HG03432 (cell line): ENCODE measurements around the gene PIWIL4.
"Not testable (repeated sequence)": the region's sequence is repeated elsewhere in the genome, so short reads cannot be mapped to it uniquely, and the experiment has no call there.

Experiments
- ATAC-seq: cut with Tn5 transposase; IDR thresholded peaks from one replicate; pipeline ENCODE4 v1.9.1; 2021; ENCODE audit warnings: mild to moderate bottlenecking, moderate library complexity; ENCODE audit not compliant: unreplicated experiment

Gene PIWIL4

DNA sequence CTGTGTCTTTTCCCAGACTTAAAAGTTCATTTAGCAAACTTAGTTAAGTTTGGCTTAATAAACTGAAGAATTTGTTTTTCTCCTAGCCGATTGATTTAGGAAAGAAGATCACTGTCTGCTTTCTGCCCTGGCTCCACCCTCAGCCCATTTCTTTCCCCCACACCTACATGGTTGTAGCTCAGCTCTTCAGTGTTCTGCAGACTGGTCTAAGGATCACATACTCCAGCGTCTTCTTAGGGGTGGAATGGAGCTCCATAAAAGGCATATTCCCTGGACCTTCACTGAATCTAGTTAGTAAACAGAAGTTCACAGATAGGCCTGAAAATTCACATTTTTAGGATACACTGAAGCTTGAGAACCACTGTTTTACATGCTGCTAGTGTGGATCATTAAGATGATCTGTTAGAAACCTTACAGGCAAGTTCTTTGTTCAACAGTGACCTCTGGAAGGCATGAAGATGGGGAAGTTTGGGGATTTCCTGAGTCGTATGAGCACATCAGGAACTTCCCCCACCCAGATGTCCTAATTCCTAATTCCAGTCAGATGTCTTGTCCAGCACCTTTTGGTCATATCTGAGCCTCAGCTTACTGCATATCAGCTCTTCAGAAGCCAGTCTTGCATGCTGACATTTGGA, 16.8 kb downstream of the PIWIL4 start:
- peak; percentile 61 for ATAC-seq

DNA sequence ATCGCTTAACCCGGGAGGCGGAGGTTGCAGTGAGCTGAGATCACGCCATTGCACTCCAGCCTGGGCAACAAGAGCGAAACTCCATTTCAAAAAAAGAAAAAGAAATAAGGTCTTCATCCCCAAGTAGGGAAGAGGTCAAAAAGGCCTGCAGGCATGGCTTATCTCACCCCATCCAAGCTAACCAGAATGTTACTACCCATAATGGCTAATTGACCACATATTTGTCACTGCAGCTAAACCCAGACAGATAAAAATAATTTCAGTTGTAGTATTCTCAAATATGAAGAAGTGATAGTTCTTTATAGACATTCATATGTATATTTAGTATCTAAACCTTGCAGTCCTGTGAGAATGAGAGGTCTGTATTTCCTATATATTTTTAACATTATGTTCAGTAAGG, 17.8 kb downstream of the PIWIL4 start:
- no peak for ATAC-seq

DNA sequence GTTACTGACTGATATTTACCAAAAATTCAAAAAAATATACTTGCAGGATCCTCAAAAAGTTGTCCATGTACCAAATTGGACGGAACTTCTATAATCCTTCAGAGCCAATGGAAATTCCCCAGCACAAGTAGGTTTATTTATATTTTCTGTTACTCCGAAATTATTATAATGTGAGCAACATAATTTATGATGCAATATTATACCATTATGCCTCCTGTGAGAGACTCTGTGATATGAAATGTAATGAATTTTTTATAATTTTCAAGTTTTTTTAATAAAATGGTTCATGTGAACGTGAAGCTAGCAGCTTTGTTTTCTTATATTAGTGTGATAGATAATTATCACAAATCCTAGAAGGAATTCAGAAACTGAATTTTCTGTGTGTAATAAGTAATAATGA, 18.2 kb downstream of the PIWIL4 start:
- no peak for ATAC-seq

DNA sequence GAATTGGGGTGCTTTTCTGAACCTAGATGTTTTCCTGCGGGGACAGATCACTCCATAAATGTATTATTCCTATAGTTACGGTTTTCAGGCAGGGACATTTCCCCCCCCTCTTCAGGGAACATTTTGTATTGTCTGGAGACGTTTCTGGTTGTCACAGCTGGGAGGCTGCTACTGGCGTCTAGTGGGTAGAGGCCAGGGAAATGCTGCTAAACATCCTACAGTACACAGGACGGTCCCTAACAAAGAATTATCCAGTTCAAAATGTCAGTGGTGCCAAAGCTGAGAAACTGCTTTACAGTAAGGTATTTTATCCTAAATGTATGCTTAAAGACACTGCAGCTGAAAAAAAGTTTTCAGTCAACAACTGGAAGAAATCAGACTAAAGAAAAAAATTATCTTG, 19.4 kb downstream of the PIWIL4 start:
- no peak for ATAC-seq

DNA sequence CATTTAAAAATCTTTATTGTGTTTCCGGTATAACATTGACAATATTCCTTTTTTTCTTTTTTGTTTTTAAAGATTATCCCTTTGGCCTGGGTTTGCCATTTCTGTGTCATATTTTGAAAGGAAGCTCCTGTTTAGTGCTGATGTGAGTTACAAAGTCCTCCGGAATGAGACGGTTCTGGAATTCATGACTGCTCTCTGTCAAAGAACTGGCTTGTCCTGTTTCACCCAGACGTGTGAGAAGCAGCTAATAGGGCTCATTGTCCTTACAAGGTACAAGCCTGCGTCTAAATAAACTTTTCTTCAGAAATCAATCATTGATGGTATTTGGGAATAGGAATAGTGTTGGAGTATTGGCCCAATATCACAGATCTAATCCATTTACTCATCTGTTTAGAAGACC, 19.8 kb downstream of the PIWIL4 start:
- ATAC-seq: no peak

DNA sequence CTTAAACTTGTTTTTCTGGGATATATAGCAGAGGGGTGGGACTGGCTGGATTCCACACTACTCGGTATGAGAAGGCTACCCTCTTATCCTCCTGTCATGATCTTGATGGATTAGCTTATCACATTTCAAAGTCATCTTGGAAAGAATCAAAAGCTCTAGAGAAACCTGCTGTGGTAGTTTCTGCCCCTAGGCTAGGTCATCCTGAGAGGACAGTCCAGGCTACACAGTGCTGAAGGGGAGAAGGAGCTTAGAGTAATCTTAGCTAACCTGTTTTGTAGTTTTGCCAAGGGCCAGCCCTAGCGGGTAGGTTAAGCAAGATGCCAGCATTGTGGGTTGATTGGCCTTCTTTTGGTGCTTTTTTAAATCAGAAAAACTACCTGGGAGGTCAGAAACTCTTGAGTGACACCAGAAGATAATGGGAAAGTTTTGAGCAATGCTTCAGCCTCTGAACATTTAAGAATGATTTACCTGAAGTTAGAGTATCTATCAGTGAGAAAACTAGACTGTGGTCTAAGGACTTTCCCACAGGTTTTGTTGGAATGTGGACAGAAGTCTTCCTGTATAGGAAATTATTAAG, 21.3 kb downstream of the PIWIL4 start:
- no peak for ATAC-seq

DNA sequence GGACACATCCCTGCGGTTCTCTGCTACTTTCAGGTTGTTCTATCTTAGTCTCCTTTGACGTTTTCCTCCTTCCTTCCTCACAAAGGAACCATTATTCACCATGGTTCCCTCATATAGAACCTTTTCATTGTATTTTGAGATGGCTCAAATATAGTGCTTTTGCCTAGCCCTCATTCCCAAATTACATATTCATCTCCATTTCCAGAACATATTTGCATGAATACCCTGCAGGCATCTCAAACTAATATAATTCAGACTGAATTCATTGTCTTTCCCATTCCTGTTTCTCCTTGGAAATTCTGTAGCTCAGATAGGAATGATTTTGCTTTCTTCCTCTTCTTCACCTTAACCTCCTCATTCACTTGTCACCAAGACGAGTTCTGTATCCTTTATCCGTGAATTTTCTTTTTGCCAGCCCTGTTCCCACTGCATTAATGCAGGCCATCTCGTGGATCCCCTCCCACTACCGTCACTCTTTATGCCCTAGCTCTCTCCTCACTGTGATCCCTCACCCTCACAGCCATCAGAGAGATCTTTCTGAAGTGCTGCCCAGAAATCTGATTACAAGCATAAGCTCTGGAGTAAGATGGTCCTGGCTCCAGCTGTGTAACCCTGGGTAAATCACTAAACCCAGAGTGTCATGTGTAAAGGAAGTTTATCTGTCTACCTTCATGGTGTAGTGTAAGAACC, 23.3 kb downstream of the PIWIL4 start:
- ATAC-seq: no peak

DNA sequence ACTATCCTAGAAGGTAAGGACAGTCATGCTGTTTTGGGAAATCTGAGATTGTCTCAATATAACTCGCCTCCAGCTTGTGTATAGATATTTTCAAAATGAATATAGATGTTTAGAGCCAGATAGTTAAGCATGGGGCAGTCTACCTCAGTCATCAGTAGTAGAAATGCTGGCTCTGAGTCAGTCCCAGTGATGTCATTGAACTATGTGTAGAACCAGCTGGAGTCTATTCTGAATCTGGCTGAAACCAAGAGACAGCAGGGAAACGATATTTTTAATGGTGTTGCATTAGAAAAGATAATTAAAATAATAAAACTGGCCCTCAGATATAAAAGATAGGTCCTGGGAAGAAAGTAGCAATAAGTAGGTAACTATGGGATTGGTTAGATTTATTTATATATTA, 25.9 kb downstream of the PIWIL4 start:
- peak; percentile 82 for ATAC-seq

DNA sequence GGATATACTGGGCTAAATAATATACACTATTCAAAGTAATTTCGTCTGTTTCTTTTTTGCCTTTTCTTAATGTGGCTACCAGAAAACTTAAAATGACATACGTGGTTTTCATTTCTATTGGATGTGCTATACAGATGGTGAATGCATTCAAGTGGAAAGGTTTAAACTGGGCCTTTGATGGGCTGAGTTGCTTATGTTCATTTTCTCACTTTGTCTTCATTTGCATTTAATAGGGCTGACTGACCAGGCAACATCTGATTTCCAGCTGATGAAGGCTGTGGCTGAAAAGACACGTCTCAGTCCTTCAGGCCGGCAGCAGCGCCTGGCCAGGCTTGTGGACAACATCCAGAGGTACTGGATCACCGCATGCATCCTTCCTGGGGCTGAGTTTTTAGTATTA, 27.9 kb downstream of the PIWIL4 start:
- peak; percentile 61 for ATAC-seq

DNA sequence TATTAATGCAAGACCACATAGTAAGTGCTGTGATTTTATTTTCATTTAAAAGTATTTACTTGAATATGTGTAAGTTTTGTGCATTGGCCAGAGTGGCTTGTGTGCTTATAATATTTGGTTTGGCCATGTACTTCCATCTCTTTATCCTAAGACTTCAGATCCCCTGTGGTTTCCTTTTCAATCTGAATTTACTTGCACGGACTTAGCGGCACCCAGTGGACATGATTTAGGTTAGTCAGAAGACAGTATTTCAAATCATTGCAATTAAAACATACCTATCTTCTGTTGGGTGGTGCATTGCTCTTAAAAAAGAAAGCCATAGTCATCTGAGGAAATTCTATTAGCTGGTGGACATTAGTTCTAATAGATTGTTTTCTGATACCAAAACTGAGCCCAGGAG, 30.7 kb downstream of the PIWIL4 start:
- ATAC-seq: no peak

DNA sequence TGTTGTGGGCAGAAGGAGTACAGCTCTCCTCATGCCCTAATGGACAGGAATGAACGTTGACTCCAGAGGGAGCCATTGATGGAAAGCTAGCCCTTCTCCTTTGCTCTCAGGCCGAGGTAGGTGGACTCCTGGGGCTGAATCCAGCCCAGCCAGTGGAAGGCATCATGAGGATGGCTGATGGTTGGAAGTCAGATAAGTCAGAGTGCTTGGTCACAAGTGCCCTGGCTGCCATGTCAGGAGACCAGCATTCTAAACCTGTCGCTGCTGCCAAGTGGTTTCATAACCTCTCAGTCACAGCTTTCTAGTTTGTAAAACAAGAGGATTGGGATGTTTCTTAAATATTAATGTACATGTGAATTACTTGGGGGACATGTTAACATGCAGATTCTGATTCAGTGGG, 32.3 kb downstream of the PIWIL4 start:
- no peak for ATAC-seq

DNA sequence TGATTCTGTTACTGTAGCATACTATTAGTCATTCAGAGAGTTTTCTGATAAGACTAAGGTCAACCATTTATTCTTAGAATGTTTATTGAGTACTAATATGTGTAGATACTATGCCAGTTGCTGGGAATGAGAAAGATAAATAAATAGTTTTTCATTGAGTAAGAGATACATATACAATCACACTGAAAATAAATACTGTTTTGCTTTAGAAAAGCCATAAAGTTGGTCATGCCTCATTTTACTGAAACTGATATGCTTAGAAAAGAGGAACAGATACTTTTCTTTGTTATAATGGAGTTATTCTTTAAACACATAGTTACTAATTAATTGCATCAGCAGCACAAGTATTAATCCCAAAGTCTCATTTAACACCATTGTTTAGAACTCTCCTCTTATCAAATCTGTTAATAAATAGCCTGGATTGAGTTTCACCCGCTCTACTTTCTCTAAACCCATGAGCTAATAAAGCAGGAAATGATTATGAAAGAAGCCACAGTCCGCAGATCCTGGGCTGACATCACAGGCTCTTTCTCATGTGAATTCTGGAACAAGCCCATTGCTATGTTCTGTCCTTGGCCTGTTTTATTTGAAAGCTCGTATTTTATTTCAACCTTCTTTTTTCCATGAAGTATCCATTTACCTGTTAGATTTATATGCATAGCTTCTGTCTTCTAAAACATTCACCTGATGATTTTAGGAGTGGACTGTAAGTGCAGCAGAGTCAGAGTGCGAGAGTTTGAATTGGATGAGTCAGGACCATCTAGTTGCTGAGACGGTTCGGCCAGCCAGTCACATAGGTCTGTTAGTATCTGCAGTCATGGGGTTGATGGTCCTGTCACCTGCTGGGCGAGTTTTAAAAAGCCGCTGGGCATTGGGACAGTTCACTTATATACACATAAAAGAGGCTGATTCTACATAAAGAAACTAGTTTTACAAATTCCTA, 35.5 kb downstream of the PIWIL4 start:
- peak; percentile 89 for ATAC-seq

DNA sequence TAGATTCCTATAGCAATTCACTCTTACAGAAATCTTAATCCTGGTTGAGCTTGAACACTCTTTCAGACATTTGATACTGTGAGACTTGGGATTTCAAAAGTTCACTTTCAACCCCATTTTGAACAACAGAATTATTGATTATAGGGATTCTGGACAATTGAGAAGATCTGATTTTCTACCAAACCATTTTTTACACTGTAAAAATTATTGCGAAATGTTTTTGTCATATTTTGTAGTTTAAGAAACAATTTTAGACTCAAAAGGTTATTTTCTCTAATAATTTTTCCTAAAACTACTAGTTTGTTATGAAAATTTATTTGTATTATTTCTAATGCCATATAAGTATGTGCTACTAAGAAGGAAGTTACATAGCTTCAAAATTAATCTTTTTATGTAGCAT, 36.4 kb downstream of the PIWIL4 start:
- ATAC-seq: no peak

DNA sequence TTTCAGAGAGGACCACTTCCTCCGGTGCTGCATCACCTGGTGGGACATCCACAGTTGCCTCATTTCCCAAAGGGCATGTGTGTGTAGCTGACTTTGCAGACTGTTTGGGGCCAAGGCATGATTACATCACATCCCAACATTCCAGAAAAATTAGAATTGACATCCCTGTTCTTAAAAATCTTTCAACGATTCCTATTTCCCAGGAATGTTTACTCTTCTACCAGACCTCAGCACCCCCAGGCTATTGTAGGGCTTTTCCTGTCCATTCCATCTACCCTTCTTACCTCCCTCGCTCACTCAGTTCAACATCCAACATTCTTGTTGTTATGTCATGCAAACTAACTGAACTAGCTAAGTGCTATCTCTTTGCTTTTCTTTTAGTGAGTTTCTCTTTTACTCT, 37.3 kb downstream of the PIWIL4 start:
- no peak for ATAC-seq

DNA sequence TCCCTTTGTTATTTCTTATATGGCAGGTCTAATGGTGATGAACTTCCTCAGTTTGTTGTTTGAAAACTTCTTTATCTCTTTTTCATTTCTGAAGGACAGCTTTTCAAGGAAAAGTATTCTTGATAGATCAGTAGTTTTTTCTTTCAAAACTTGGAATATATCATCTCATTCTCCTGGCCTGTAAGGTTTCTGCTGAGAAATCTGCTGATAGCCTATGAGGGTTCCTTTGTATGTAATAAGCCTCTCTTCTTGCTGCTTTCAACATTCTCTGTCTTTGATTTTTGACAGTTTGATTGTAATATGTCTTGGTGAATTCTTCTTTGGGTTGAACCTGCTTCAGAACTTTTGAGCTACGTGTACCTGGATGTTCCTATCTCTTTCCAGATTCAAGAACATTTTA, 46.0 kb downstream of the PIWIL4 start:
- no peak for ATAC-seq

DNA sequence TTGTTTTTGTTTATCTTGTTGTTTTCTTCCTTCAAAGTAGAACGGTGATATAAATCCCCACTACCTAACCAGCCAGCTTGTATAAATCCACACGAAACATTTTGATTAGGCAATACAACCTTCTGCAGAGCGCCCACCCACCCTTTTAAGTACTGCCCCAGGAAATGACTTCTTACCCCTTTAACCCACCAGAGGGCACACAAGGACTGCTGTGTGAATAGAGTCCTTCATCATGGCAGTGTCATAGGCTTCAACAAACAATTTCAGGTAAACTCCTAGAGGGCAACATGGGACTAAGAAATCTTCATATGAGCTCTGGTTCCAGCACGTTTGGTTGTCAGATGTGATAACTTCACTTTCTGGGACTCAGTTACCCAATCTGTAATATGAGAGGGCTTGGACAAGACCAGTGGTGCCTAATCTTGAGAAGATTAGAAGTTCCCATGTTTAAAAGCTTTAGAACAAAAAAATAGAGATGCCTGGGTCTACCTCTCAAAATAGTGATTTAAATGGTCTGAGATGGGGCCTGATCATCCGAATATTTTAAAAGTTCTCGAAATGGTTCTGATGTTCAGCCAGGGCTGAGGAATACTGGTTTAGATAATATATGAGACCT, 56.1 kb downstream of the PIWIL4 start:
- ATAC-seq: peak; percentile 95

DNA sequence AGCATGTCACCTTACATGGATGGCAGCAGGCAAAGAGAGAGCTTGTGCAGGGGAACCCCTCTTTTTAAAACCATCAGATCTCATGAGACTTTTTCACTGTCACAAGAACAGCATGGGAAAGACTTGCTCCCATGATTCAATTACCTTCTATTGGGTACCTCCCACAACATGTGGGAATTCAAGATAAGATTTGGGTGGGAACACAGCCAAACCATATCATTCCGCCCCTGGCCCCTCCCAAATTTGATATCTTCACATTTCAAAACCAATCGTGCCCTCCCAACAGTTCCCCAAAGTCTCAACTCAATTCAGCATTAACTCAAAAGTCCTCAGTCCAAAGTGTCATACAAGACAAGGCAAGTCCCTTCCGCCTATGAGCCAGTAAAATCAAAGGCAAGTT, 58.3 kb downstream of the PIWIL4 start:
- ATAC-seq: not testable (repeated sequence)

DNA sequence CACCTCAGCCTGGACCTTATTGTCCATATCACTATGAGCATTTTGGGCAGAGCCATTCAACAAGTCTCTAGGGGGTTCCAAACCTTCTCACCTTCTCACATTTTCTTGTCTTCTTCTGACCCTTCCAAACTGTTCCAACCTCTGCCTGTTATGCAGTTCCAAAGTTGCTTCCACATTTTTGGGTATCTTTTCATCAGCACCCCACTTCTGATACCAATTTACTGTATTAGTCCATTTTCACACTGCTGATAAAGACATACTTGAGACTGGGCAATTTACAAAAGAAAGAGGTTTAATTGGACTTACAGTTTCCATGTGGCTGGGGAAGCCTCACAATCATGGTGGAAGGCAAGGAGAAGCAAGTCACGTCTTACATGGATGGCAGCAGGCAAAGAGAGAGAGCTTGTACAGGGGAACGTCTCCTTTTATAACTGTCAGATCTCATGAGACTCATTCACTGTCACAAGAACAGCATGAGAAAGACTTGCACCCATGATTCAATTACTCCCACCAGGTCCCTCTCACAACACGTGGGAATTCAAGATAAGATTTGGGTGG, 59.9 kb downstream of the PIWIL4 start:
- not testable (repeated sequence) for ATAC-seq

DNA sequence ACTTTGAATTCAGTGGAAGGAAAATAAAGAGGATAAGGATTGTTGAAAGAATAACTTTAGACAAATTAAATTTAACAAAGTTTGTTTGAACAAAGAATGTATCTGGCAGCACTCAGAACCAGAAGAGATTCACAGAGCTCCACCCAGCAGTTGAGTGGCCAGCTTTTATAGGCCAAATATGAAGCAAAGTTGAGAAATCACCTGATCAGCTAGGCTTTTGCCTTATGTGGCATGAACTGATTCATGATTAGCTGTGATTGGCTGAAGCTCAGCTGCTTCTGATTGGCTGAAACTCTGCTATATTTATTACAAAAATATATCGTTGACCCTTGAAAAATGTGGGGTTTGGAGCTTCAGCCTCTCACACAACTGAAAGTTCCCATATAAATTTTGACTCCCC, 62.6 kb downstream of the PIWIL4 start:
- no peak for ATAC-seq

DNA sequence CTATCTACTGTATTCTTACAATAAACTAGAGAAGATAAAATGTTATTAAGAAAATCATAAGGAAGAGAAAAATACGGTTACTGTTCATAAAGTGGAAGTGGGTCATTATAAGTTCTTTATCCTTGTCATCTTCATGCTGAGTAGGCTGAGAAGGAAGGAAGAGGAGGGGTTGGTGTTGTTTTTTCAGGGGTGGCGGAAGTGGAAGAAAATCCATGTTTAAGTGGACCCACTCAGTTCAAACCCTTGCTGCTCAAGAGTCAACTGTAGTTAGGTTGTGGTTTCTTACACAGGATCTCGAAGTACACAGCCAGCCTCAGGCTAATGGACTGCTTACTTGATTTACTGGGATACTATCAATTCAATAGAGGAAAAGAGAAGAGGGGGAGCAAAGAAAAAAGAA, 63.1 kb downstream of the PIWIL4 start:
- no peak for ATAC-seq

DNA sequence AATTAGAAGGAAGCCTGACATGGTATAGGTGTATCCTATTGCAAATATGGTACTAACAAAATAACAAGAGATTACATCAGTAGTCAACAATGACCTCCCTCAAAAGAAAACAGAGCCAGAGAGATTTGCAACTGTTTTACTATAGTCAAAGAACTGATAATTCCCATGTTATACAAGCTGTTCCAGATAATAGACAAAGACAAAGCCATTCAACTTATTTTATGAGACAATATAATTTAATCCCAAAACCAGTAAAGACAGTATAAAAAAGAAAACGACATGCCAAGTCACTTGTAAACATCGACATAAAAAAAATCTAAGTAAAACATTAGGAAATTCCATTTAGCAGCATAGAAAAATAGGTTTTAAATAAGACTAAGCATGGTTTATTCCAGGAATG, 65.2 kb downstream of the PIWIL4 start:
- ATAC-seq: no peak
